ENCODE data around the gene APEH. TPM values are rescaled to one million over a fixed set of nuclear protein-coding genes. Genes with fewer than 3 reads are reported as not detected.
A peak's percentile ranks its signal among the peaks of the same experiment; 100 is the strongest.

Gene APEH
- total and polyA plus RNA-seq, 2 of the 13 experiments (the other 11 are each of a cell fraction or from before 2014, with no cell fraction given): 116 to 130 TPM

DNA sequence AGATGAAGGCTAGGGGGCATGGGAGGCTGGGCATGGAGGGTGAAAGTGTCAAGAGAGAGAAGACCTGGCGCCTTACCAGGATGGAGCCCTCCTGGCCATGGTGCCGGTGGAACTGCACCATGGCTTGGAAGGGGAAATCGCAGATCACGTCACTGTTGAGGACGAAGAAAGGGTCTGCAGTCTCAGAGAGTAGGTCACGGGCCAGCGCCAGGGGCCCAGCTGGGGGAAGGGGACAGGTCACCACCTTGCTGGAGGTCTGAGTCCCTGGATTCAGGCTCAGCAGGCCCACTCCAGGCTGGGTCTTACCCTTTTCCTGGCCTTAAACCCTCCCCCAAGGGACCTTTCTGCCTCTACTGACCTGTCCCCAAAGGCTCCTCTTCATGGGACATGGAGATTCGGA lies 48.7 kb downstream of the APEH start:
- Histone ChIP-seq H3K9me3 (ENCODE audit: low read length) (no peaks in the 10 kb centered on the region), H3K9ac (ENCODE audit: insufficient read depth, low read depth, low read length) (peak overlapping the region; percentile 95), H3K27me3 (ENCODE audit: control insufficient read depth in 1 of 2, insufficient read depth in 2 of 2, low read length in 2 of 2) (no peaks in the 10 kb centered on the region), H2AFZ (ENCODE audit: low read length) (no peak overlapping the region), H3K4me3 (replicated peaks in 1 of 3; ENCODE audit: insufficient read depth in 1 of 3, low read depth in 2 of 3, low read length in 3 of 3) (peak overlapping the region; percentile 80 to 100 (median 97); a peak in 5 of 6 replicates), H3K4me1 (ENCODE audit: insufficient read depth, low read length) (peaks cover 21% of the 10 kb centered on the region), H3K27ac (ENCODE audit: extremely low read length, insufficient read depth, low read length) (peak overlapping the region; percentile 87), H4K20me1 (ENCODE audit: insufficient read depth, low read length) (no peaks in the 10 kb centered on the region), H3K79me2 (ENCODE audit: insufficient read depth, low read length) (peaks cover 13% of the 10 kb centered on the region), H3K36me3 (replicated peaks in 1 of 2; ENCODE audit: control insufficient read depth in 1 of 2, insufficient read depth in 2 of 2, low read length in 2 of 2) (peaks cover 17 to 36% of the 10 kb centered on the region in 2 experiments), H3K4me2 (ENCODE audit: low read depth, low read length) (peak overlapping the region; percentile 88)
- no peak for FAIRE-seq
- ATAC-seq: no peak
- BruUV-seq (replicated peaks): no TSS peak
- intact Hi-C loops (cut with micrococcal nuclease; ENCODE audit: unreplicated experiment) (no loop called here), in situ Hi-C loops (cut with HindIII; ENCODE audit: extremely low pct_ligation_motif_present, low pct_unique_long_range_greater_than_20kb) (no loop called here)
- DNase-seq (ENCODE audit: low spot score): no peak
- 0 out of 2 replicates have a peak, but pooled peaks have one; percentile 9 for TF ChIP-seq SSRP1 (CRISPR knock-in tag; IDR thresholded peaks at IDR 0.05)
- no peak for TF ChIP-seq YEATS4 (CRISPR knock-in tag; IDR thresholded peaks at IDR 0.05; ENCODE audit: borderline replicate concordance)
- no peak for TF ChIP-seq NR2F2 (IDR thresholded peaks at IDR 0.05; ENCODE audit: borderline replicate concordance, low read depth)
- TF ChIP-seq JUN (CRISPR knock-in tag; IDR thresholded peaks at IDR 0.05): no peak
- TF ChIP-seq RNF2 (conservative IDR thresholded peaks at IDR 0.05; ENCODE audit: low read depth): no peak
- 0 out of 2 replicates have a peak, but pooled peaks have one; percentile 19 for TF ChIP-seq POLR2G (IDR thresholded peaks at IDR 0.05; ENCODE audit: low read depth, low read length)
- TF ChIP-seq SPEN (CRISPR knock-in tag; IDR thresholded peaks at IDR 0.05; ENCODE audit: low read depth): no peak
- TF ChIP-seq, protein P1, sequence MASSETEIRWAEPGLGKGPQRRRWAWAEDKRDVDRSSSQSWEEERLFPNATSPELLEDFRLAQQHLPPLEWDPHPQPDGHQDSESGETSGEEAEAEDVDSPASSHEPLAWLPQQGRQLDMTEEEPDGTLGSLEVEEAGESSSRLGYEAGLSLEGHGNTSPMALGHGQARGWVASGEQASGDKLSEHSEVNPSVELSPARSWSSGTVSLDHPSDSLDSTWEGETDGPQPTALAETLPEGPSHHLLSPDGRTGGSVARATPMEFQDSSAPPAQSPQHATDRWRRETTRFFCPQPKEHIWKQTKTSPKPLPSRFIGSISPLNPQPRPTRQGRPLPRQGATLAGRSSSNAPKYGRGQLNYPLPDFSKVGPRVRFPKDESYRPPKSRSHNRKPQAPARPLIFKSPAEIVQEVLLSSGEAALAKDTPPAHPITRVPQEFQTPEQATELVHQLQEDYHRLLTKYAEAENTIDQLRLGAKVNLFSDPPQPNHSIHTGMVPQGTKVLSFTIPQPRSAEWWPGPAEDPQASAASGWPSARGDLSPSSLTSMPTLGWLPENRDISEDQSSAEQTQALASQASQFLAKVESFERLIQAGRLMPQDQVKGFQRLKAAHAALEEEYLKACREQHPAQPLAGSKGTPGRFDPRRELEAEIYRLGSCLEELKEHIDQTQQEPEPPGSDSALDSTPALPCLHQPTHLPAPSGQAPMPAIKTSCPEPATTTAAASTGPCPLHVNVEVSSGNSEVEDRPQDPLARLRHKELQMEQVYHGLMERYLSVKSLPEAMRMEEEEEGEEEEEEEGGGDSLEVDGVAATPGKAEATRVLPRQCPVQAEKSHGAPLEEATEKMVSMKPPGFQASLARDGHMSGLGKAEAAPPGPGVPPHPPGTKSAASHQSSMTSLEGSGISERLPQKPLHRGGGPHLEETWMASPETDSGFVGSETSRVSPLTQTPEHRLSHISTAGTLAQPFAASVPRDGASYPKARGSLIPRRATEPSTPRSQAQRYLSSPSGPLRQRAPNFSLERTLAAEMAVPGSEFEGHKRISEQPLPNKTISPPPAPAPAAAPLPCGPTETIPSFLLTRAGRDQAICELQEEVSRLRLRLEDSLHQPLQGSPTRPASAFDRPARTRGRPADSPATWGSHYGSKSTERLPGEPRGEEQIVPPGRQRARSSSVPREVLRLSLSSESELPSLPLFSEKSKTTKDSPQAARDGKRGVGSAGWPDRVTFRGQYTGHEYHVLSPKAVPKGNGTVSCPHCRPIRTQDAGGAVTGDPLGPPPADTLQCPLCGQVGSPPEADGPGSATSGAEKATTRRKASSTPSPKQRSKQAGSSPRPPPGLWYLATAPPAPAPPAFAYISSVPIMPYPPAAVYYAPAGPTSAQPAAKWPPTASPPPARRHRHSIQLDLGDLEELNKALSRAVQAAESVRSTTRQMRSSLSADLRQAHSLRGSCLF (CRISPR knock-in tag; IDR thresholded peaks at IDR 0.05; ENCODE audit: borderline replicate concordance): no peak
- CTCF ChIA-PET (ENCODE audit: low intra/inter-chr PET ratio, low total read pairs): no interaction called here
- POLR2A ChIA-PET: no interaction called here
- 80% methylated on average over 6 of the region's 8 CpGs for WGBS (ENCODE audit: low lambda C conversion rate)
